Mucosa of gallbladder (tissue), 1 donor: ENCODE results near the gene MLYCD. TPM values are rescaled to one million over a fixed set of nuclear protein-coding genes. Genes with fewer than 3 reads are reported as not detected.

Source experiments
- DNase-seq: peaks from one replicate; pipeline ENCODE4 v3.0.0-alpha.2; 2020; ENCODE audit warnings: low spot score
- total RNA-seq: library from RNA; stranded (reverse); gene quantifications from one replicate; pipeline ENCODE4 v1.2.1, GENCODE V29; 2021
- donor health status: DM: no; HTN: no; CAD: no.

MLYCD gene
- total RNA-seq, 1 donor from 2014 or later, result 11.6 TPM

GRCh38 chr16:83956336-83957289 is 57.7 kb downstream of the MLYCD start:
- peak; percentile 76 for DNase-seq

DNA sequence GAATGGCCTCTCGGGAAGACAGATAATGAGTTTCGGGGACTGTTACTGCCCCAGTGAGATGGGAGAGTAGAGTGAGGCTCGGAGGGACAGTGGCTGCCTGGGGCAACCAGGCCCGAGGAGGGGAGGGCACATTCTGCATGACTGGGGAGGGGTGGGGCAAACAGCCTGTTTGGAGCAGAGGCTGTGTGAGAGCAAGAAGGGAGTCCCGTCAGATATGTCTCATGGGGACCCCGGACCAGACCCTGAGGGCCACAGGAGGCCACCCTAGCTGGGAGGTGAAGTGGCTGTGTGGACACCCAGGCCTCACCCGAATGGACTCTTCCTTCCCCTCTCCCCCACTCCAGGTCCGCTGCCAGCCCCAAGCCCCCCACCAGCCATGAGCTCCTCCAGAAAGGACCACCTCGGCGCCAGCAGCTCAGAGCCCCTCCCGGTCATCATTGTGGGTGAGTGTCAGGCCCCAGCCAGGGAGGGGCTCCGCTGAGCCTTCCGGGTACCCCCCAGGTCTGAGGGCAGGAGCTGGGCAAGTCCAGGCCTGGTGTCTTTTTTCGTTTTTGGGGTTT is 58.5 kb downstream of the MLYCD start:
- no peak for DNase-seq

DNA sequence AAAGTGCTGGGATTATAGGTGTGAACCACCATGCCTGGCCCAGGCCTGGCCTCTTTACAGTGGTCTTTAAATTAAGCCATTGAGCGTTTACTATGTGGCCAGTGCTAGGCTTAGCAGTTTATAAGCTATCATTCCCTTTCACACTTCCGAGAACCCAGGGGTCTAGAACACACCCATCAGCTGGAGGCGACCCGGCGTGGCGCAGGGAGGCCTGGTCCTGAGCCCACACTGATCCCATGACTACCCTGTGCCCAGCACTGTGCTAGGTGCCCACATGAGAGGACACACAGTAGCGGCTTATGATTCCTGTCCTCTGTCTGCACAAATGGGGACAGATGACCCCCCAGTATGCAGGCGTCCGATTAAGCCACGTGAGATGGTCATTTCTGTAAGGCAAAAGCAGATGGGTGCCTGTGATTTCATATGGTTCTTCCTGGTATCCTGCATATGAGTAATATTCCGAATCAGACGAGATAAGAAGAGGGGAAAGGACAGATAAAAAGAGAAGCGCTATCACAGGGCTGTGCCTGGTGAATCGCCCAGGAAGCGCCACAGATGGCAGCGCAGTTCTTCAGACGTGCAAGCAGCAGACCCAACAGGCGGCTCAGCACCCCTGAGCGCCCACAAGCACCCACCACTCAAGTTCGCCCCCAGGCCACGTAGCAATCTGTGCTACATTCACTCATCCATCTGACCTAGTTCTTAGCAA is 59.4 kb downstream of the MLYCD start:
- DNase-seq, result no peak

DNA sequence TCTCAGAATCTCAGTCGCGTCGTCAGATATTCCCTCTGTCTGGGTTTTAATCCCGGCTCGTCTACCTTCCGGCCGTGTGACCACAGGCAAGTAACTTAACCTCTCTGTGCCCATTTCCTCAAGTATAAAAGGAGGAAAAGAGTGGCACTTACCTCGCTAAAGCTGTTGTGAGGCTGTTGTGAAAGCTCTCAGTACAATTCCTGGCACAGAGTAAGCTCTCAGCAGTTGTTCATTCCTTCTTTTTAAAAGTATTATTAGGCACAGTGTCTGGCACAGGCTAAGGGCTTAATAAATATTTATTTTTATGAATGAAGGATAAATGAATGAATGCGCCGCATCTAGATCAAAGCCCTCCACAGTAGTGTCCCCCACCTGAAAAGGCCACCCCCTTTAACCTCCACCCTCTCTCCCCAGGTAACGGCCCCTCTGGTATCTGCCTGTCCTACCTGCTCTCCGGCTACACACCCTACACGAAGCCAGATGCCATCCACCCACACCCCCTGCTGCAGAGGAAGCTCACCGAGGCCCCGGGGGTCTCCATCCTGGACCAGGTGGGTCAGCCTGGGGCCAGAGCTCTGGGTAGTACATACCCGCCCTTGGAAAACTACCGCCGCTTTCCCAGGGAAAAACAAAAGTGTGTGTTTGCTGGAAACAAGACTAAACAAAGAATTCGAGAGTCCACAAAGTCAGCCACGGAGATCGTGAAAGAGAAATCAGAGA is 60.1 kb downstream of the MLYCD start:
- no peak for DNase-seq

- no peak for DNase-seq
Measured at GRCh38 chr16:83959656-83960434, 60.9 kb downstream of the MLYCD start.

- DNase-seq, result no peak
Measured at GRCh38 chr16:83960521-83961249, 61.8 kb downstream of the MLYCD start.

- no peak for DNase-seq
Measured at GRCh38 chr16:83961591-83961990, 62.7 kb downstream of the MLYCD start.

DNA sequence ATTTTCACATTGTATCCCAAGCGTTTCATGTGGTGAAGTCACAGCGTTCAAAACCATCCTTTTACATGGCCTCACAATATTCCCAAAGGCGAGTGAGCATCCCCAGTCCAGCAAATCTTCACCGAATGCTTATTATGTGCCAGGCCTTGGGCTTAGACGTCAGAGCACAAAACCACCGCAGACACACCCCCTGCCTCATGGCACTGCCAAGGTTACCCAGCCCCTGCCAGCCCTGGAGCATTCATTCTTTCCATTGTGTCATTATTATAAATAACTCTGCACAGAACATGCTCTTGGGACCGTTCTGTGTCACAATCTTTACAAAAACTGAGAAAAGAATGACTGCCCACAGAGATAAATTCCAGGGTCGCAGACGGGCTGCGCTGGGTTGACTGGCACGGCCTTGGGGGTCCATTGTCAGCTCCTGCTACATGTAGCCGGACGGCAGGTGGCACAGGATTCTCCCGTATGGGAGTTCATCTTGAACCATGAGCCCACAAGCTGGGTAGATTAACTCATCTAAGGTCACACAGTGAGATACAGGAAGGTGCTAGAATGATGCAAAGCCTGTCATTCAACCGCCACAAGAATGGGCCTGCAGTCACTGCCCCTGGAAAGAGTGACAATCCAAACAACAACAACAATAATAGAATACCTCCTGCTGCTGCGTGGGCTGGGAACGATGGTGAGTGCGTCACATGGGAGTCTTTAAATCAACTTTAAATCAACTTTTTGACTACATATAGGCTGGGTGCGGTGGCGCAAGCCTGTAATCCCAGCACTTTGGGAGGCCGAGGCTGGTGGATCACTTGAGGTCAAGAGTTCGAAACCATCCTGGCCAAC is 64.6 kb downstream of the MLYCD start:
- DNase-seq, result no peak

- no peak for DNase-seq
Measured at GRCh38 chr16:83964684-83965443, 65.9 kb downstream of the MLYCD start.

DNA sequence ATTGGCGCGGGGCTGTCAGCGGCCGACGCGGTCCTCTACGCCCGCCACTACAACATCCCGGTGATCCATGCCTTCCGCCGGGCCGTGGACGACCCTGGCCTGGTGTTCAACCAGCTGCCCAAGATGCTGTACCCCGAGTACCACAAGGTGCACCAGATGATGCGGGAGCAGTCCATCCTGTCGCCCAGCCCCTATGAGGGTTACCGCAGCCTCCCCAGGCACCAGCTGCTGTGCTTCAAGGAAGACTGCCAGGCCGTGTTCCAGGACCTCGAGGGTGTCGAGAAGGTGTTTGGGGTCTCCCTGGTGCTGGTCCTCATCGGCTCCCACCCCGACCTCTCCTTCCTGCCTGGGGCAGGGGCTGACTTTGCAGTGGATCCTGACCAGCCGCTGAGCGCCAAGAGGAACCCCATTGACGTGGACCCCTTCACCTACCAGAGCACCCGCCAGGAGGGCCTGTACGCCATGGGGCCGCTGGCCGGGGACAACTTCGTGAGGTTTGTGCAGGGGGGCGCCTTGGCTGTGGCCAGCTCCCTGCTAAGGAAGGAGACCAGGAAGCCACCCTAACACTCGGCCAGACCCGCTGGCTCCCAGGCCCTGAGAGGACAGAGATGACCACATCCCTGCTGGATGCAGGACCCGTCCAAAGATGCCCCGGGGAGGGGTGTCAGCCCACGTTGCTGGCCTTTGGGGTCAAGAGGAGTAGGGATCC is 66.7 kb downstream of the MLYCD start:
- DNase-seq, result no peak

GRCh38 chr16:83966153-83966696 is 67.3 kb downstream of the MLYCD start:
- no peak for DNase-seq

DNA sequence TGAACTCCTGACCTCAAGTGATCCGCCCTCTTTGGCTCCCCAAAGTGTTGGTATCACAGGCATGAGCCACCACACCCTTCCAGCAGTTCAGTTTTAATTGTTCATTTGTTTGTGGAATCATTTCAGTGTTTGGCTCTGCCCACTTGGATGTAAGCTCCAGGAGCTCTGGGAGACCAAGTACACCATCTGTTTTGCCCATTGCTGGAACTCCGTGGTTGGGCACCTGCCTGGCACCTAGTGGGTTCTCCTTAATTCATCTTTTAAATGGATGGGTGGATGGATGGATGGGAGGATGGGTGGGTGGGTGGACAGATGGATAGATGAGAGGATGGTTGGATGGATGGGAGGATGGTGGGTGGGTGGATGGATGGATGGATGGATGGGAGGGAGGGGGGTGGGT is 68.2 kb downstream of the MLYCD start:
- DNase-seq, result no peak

DNA sequence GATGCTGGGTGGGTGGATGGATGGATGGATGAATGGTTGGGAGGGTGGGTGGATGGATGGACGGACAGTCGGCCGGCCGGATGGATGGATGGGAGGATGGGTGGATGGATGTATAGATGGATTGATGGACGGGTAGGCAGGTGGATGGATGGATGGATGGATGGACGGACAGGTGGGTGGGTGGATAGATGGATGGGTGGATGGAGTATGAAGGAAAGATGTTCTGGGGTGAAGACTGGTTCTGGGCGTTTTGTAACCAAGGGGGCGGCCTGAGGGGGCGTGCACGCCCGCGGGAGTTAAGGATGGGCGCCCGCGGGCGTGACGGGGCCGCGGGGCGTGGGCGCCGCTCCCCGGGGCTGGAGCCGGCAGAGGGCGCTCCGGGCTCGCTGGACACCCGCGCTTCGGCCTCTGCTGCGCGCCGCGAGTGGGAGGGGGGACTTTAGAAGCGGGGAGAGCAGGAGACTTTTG is 69.0 kb downstream of the MLYCD start, which contains the start of gene NECAB2:
Gene NECAB2 (plus strand): TSS at position 407 of the 468 bp plus-strand sequence. CDS start 405 bp downstream, outside the sequence.
- DNase-seq, result no peak

- no peak for DNase-seq
Measured at GRCh38 chr16:83968306-83968851, 69.5 kb downstream of the MLYCD start.

- no peak for DNase-seq
Measured at GRCh38 chr16:83968891-83969649, 70.2 kb downstream of the MLYCD start.

- no peak for DNase-seq
Measured at GRCh38 chr16:83969771-83970429, 71.0 kb downstream of the MLYCD start.
